ENCODE data around the gene ADH7.
"Not testable (repeated sequence)": the region's sequence is repeated elsewhere in the genome, so short reads cannot be mapped to it uniquely, and the experiment has no call there.

Gene ADH7

GRCh38 chr4:99417125-99417524 is 18.0 kb downstream of the ADH7 start:
- TF ChIP-seq CTCF (conservative IDR thresholded peaks at IDR 0.05; ENCODE audit: low read length), result no peak
- H3K4me3 ChIP-seq (ENCODE audit: low read length), result no peak overlapping the region
- DNase-seq (ENCODE audit: low read depth), result no peak

GRCh38 chr4:99415762-99416161 is 19.4 kb downstream of the ADH7 start:
- not testable (repeated sequence) for DNase-seq (ENCODE audit: low read depth); H3K4me3 ChIP-seq (ENCODE audit: low read length)
- peak; percentile 12; the same call in 1 of the 2 replicates for TF ChIP-seq CTCF (conservative IDR thresholded peaks at IDR 0.05; ENCODE audit: low read length)

GRCh38 chr4:99414902-99415301 is 20.2 kb downstream of the ADH7 start:
- DNase-seq (ENCODE audit: low read depth); H3K4me3 ChIP-seq (ENCODE audit: low read length): not testable (repeated sequence)

- no peak for TF ChIP-seq CTCF (conservative IDR thresholded peaks at IDR 0.05; ENCODE audit: low read length)
- no peak for DNase-seq (ENCODE audit: low read depth)
- no peak overlapping the region for H3K4me3 ChIP-seq (ENCODE audit: low read length)
Observed at GRCh38 chr4:99414401-99414800, 20.7 kb downstream of the ADH7 start.

- H3K4me3 ChIP-seq (ENCODE audit: low read length), result no peak overlapping the region
- TF ChIP-seq CTCF (conservative IDR thresholded peaks at IDR 0.05; ENCODE audit: low read length), result no peak
- DNase-seq (ENCODE audit: low read depth), result no peak
Observed at GRCh38 chr4:99413140-99413539, 22.0 kb downstream of the ADH7 start.

- DNase-seq (ENCODE audit: low read depth), result no peak
- no peak for TF ChIP-seq CTCF (conservative IDR thresholded peaks at IDR 0.05; ENCODE audit: low read length)
- no peak overlapping the region for H3K4me3 ChIP-seq (ENCODE audit: low read length)
Observed at GRCh38 chr4:99411041-99411440, 24.1 kb downstream of the ADH7 start.

- H3K4me3 ChIP-seq (ENCODE audit: low read length), result no peak overlapping the region
- DNase-seq (ENCODE audit: low read depth), result no peak
- no peak for TF ChIP-seq CTCF (conservative IDR thresholded peaks at IDR 0.05; ENCODE audit: low read length)
Observed at GRCh38 chr4:99410075-99410474, 25.1 kb downstream of the ADH7 start.

- DNase-seq (ENCODE audit: low read depth), result peak; percentile 29
- no peak for TF ChIP-seq CTCF (conservative IDR thresholded peaks at IDR 0.05; ENCODE audit: low read length)
- no peak overlapping the region for H3K4me3 ChIP-seq (ENCODE audit: low read length)
Observed at GRCh38 chr4:99408346-99408745, 26.8 kb downstream of the ADH7 start.
